A549 (cell line): ENCODE results near the gene WDCP. TPM values are rescaled to one million over a fixed set of nuclear protein-coding genes. Genes with fewer than 3 reads are reported as not detected.

Source experiments
- ATAC-seq, 2 experiments: fragments of 200-7000 bp in 1 of 2; fragments of >200 bp in 1 of 2; cut with Nextera tagmentation in 1 of 2; cut with Tn5 transposase in 1 of 2; 3 replicates each; pipeline versions ENCODE4 v1.8.0 to v1.9.1; 2018 to 2020; ENCODE audit warnings: mild to moderate bottlenecking in 1 of 2, moderate library complexity in 1 of 2
- CTCF ChIA-PET: fragments of 300-600 bp; sonication (Branson Sonifier 250); formaldehyde crosslinking; extraction: SDS; loops from one replicate; lab custom pipeline; 2021; ENCODE audit warnings: antibody characterized with exemption, inconsistent platforms; lab: Yijun Ruan, JAX
- POLR2A ChIA-PET: fragments of 350-600 bp; formaldehyde crosslinking; extraction: SDS; loops from one replicate; lab custom pipeline; 2021; ENCODE audit warnings: antibody characterized with exemption, inconsistent platforms; lab: Yijun Ruan, JAX
- DNase-seq, 2 experiments: peaks; one replicate each; pipeline versions ENCODE4 v3.0.0 to v3.0.0-alpha.2; 2011 to 2016; ENCODE audit warnings: low read depth in 1 of 2, low spot score in 1 of 2
- FAIRE-seq: peaks from 2 replicates; lab custom pipeline; 2011; peaks lifted over from hg19 to GRCh38; lab: Jason Lieb, UNC
- H3K27ac ChIP-seq, 2 experiments: fragments of >200 bp; sonication (Bioruptor Twin); formaldehyde crosslinking; 3 replicates each; pipeline ENCODE4 v1.5.1; 2016 to 2017
- H3K4me1 ChIP-seq: fragments of >200 bp; sonication (Bioruptor Twin); formaldehyde crosslinking; 3 replicates; pipeline ENCODE4 v1.6.1; 2016
- H3K4me2 ChIP-seq: fragments of >200 bp; sonication (Bioruptor Twin); formaldehyde crosslinking; 3 replicates; pipeline ENCODE4 v1.6.1; 2016
- H3K4me3 ChIP-seq: fragments of >200 bp; sonication (Bioruptor Twin); formaldehyde crosslinking; 3 replicates; pipeline ENCODE4 v1.5.1; 2016
- H3K9me3 ChIP-seq: fragments of >200 bp; sonication (Bioruptor Twin); formaldehyde crosslinking; 3 replicates; pipeline ENCODE4 v1.6.1; 2016
- CBX8 ChIP-seq: fragments of 200-600 bp; sonication (generic); IDR thresholded peaks from 2 replicates; pipeline ENCODE4 v1.6.1; 2016
- CHD2 ChIP-seq: fragments of 150-350 bp; IDR thresholded peaks from 2 replicates; pipeline ENCODE4 v1.6.1; 2014; ENCODE audit warnings: low read length; ENCODE audit not compliant: partially characterized antibody
- CHD4 ChIP-seq: fragments of 200-600 bp; sonication (generic); IDR thresholded peaks from 2 replicates; pipeline ENCODE4 v1.6.1; 2016; ENCODE audit warnings: antibody characterized with exemption, mild to moderate bottlenecking, borderline replicate concordance
- EHF ChIP-seq: fragments of 250-450 bp; sonication (Bioruptor Pico); IDR thresholded peaks from 2 replicates; pipeline ENCODE4 v1.5.0; 2020; ENCODE audit warnings: mild to moderate bottlenecking
- EHMT2 ChIP-seq: fragments of 200-600 bp; sonication (generic); IDR thresholded peaks from 2 replicates; pipeline ENCODE4 v1.6.1; 2016; ENCODE audit warnings: antibody characterized with exemption, low read depth, mild to moderate bottlenecking, moderate library complexity
- ESRRA ChIP-seq: fragments of 150-350 bp; IDR thresholded peaks from 2 replicates; pipeline ENCODE4 v1.6.1; 2014; ENCODE audit warnings: mild to moderate bottlenecking, low read length, borderline replicate concordance
- FOSL2 ChIP-seq, 2 experiments: fragments of 450-650 bp in 1 of 2; fragments of >200 bp in 1 of 2; sonication (Bioruptor Twin) in 1 of 2; formaldehyde crosslinking; IDR thresholded peaks; 2 replicates each; pipeline versions ENCODE4 v1.5.0 to v1.6.1; 2016 to 2020; ENCODE audit warnings: mild to moderate bottlenecking in 1 of 2, moderate library complexity in 1 of 2
- FOXS1 ChIP-seq: fragments of 250-450 bp; sonication (Bioruptor Pico); IDR thresholded peaks from 2 replicates; pipeline ENCODE4 v1.5.0; 2020; ENCODE audit warnings: mild to moderate bottlenecking, moderate library complexity
- HOXA7 ChIP-seq: fragments of 250-450 bp; sonication (Bioruptor Pico); IDR thresholded peaks from 2 replicates; pipeline ENCODE4 v1.5.0; 2020; ENCODE audit warnings: mild to moderate bottlenecking, moderate library complexity
- HOXB13 ChIP-seq: fragments of 250-450 bp; sonication (Bioruptor Pico); IDR thresholded peaks from 2 replicates; pipeline ENCODE4 v1.5.0; 2020; ENCODE audit warnings: low read depth, mild to moderate bottlenecking, moderate library complexity
- JUNB ChIP-seq: fragments of >200 bp; sonication (Bioruptor Twin); formaldehyde crosslinking; IDR thresholded peaks from 2 replicates; pipeline ENCODE4 v1.6.1; 2016
- MAFK ChIP-seq: fragments of 450-650 bp; IDR thresholded peaks from 2 replicates; pipeline ENCODE4 v1.6.1; 2014; ENCODE audit not compliant: partially characterized antibody
- MAZ ChIP-seq: fragments of 150-350 bp; IDR thresholded peaks from 2 replicates; pipeline ENCODE4 v1.6.1; 2014; ENCODE audit warnings: antibody characterized with exemption, low read depth, low read length, borderline replicate concordance
- NPAS2 ChIP-seq: fragments of 250-450 bp; sonication (Bioruptor Pico); IDR thresholded peaks from 2 replicates; pipeline ENCODE4 v1.8.0; 2022; ENCODE audit warnings: mild to moderate bottlenecking, moderate library complexity, borderline replicate concordance
- RARB ChIP-seq: fragments of 250-450 bp; sonication (Bioruptor Pico); IDR thresholded peaks from 2 replicates; pipeline ENCODE4 v1.8.0; 2021; ENCODE audit warnings: mild to moderate bottlenecking, moderate library complexity
- RCOR1 ChIP-seq: fragments of 150-350 bp; IDR thresholded peaks from 2 replicates; pipeline ENCODE4 v1.6.1; 2014; ENCODE audit warnings: antibody characterized with exemption, low read length, low read depth
- SREBF2 ChIP-seq: fragments of 450-650 bp; IDR thresholded peaks from 2 replicates; pipeline ENCODE4 v1.6.1; 2014; ENCODE audit warnings: mild to moderate bottlenecking, moderate library complexity
- ZFP36 ChIP-seq: fragments of 450-650 bp; IDR thresholded peaks from 2 replicates; pipeline ENCODE4 v1.6.1; 2014; ENCODE audit warnings: borderline replicate concordance; ENCODE audit not compliant: partially characterized antibody
- ZNF302 ChIP-seq: fragments of 250-450 bp; sonication (Bioruptor Pico); IDR thresholded peaks from 2 replicates; pipeline ENCODE4 v1.9.0; 2021; ENCODE audit warnings: inconsistent platforms, mild to moderate bottlenecking, moderate library complexity
- WGBS: methylation state at CpG from one replicate; pipeline ENCODE4 v1.1.6; 2017; ENCODE audit errors: missing lambda C conversion rate; 5-methylcytosine and 5-hydroxymethylcytosine counted together
- polyA plus RNA-seq, 4 experiments: library from polyadenylated mRNA; depleted of rRNA in 3 of 4; stranded (reverse); fragments of >200 nt; fragmentation: RNase III in 1 of 4; extraction: RNeasy Plus Mini Kit Qiagen cat#74134 plus additional on column Dnase treatment in 1 of 4; gene quantifications; 2 replicates in 3 of 4; 3 replicates in 1 of 4; pipeline ENCODE4 v1.2.3, GENCODE V29; 2011 to 2017
- TF ChIP-seq, protein P1 (sequence below): fragments of 150-350 bp; IDR thresholded peaks from 2 replicates; pipeline ENCODE4 v1.6.1; 2014; ENCODE audit warnings: low read depth, mild to moderate bottlenecking, low read length
- TF ChIP-seq, protein P2 (sequence below): IDR thresholded peaks from 2 replicates; pipeline ENCODE4 v1.6.1; 2012
- TF ChIP-seq, protein P3 (sequence below): fragments of 250-450 bp; sonication (Bioruptor Pico); IDR thresholded peaks from 2 replicates; pipeline ENCODE4 v1.5.0; 2021; ENCODE audit warnings: mild to moderate bottlenecking, moderate library complexity, borderline replicate concordance

Gene WDCP
- polyA plus RNA-seq, 2 of the 4 experiments (the other 2 are of a cell fraction) = 12.7 to 20.8 TPM

DNA sequence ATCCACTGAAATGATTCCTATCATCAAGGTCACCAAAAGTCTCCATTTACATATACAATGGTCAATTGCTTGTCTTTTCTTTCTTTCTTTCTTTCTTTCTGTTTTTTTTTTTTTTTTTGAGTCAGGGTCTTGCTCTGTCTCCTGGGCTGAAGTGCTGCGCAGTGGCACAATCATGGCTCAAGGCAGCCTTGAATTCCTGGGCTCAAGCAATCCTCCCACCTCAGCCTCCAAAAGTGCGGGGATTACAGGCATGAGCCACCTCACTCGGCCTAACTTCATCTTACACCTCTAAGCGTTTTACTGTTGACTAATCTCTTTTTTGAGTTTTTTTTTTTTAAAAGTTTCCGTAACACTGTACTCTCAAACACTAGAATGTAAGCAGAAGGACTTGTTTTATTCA is 28.1 kb upstream of the WDCP start:
- Histone ChIP-seq H3K9me3 (no peaks in the 10 kb centered on the region), H3K4me1 (peaks cover 19% of the 10 kb centered on the region), H3K4me2 (peak overlapping the region; percentile 68), H3K27ac (peak overlapping the region; percentile 84 to 85), H3K4me3 (peak overlapping the region; percentile 82)
- ChIA-PET CTCF (interaction anchor here (2.6 to 2.9 kb wide), 2 partner anchors 9 to 149 kb away, joined by 11 to 13 read pairs; partner anchors contain the start of genes ATAD2B and TP53I3), POLR2A (interaction anchor here (2.0 to 2.8 kb wide), 3 partner anchors 9 to 149 kb away, joined by 15 to 72 read pairs (median 28); partner anchors contain the start of genes ATAD2B and TP53I3)
- no peak for DNase-seq
- ATAC-seq = no peak
- TF ChIP-seq ESRRA = no peak
- no peak for TF ChIP-seq HOXA7 (CRISPR knock-in tag)
- TF ChIP-seq EHMT2 = no peak
- no peak for TF ChIP-seq ZFP36
- no peak for TF ChIP-seq RARB
- TF ChIP-seq, protein P1, sequence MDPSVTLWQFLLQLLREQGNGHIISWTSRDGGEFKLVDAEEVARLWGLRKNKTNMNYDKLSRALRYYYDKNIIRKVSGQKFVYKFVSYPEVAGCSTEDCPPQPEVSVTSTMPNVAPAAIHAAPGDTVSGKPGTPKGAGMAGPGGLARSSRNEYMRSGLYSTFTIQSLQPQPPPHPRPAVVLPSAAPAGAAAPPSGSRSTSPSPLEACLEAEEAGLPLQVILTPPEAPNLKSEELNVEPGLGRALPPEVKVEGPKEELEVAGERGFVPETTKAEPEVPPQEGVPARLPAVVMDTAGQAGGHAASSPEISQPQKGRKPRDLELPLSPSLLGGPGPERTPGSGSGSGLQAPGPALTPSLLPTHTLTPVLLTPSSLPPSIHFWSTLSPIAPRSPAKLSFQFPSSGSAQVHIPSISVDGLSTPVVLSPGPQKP = no peak
- TF ChIP-seq RCOR1 = no peak
- TF ChIP-seq, protein P2, sequence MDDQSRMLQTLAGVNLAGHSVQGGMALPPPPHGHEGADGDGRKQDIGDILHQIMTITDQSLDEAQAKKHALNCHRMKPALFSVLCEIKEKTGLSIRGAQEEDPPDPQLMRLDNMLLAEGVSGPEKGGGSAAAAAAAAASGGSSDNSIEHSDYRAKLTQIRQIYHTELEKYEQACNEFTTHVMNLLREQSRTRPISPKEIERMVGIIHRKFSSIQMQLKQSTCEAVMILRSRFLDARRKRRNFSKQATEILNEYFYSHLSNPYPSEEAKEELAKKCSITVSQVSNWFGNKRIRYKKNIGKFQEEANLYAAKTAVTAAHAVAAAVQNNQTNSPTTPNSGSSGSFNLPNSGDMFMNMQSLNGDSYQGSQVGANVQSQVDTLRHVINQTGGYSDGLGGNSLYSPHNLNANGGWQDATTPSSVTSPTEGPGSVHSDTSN = no peak
- no peak for TF ChIP-seq CHD4
- no peak for TF ChIP-seq JUNB
- TF ChIP-seq FOXS1 (CRISPR knock-in tag) = no peak
- no peak for TF ChIP-seq HOXB13
- TF ChIP-seq SREBF2 = no peak
- TF ChIP-seq MAFK = no peak
- no peak for TF ChIP-seq EHF
- TF ChIP-seq, protein P3, sequence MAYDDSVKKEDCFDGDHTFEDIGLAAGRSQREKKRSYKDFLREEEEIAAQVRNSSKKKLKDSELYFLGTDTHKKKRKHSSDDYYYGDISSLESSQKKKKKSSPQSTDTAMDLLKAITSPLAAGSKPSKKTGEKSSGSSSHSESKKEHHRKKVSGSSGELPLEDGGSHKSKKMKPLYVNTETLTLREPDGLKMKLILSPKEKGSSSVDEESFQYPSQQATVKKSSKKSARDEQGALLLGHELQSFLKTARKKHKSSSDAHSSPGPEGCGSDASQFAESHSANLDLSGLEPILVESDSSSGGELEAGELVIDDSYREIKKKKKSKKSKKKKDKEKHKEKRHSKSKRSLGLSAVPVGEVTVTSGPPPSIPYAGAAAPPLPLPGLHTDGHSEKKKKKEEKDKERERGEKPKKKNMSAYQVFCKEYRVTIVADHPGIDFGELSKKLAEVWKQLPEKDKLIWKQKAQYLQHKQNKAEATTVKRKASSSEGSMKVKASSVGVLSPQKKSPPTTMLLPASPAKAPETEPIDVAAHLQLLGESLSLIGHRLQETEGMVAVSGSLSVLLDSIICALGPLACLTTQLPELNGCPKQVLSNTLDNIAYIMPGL (CRISPR knock-in tag) = no peak
- no peak for TF ChIP-seq NPAS2 (CRISPR knock-in tag)
- no peak for TF ChIP-seq CBX8
- TF ChIP-seq FOSL2 (IDR thresholded peaks at IDR 0.05) = no peak
- no peak for TF ChIP-seq FOSL2 (CRISPR knock-in tag; IDR thresholded peaks at IDR 0.05)
- TF ChIP-seq CHD2 = no peak
- no peak for FAIRE-seq
- 43% methylated on average over 5 of the region's 5 CpGs for WGBS

DNA sequence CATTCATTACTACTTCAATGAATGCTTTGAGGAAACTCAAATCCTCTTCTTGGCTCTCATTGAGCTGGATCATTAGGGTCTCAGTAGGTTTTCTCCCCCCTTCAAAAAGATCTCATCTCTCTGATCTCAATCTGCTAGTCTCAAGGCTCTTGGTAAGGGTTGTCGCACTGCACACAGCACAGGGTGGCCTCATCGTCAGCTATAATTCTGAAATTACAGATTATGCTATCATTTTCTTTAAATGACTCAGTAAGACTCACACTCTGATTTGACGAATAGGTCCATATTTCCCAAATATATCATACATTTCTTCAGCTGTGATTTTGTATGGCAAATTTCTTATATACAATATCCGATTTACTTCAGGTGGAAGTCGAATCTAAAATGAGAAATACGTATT is 26.6 kb upstream of the WDCP start:
- no peak overlapping the region for H3K4me3 ChIP-seq
- no peaks in the 10 kb centered on the region for H3K9me3 ChIP-seq
- peaks cover 19% of the 10 kb centered on the region for H3K4me1 ChIP-seq
- ATAC-seq (no peak), DNase-seq (no peak), FAIRE-seq (no peak)
- POLR2A ChIA-PET = interaction anchor here (1.7 to 2.0 kb wide), 3 partner anchors 10 to 147 kb away, joined by 5 to 11 read pairs (median 6); partner anchors contain the start of genes ATAD2B, TP53I3 and WDCP
- H3K4me2 ChIP-seq = no peak overlapping the region
- CTCF ChIA-PET = interaction anchor here (2.1 to 6.6 kb wide), 2 partner anchors 10 to 147 kb away, joined by 11 to 50 read pairs; partner anchors contain the start of genes ATAD2B and TP53I3
- 92% methylated on average over 6 of the region's 6 CpGs for WGBS
- H3K27ac ChIP-seq = no peak overlapping the region
- TF ChIP-seq HOXB13 = no peak
- no peak for TF ChIP-seq CHD2
- no peak for TF ChIP-seq ZNF302 (CRISPR knock-in tag)
- TF ChIP-seq MAZ = no peak
